Pancreas (tissue), 10 donors: ENCODE data around the gene SMAD3. TPM values are rescaled to one million over a fixed set of nuclear protein-coding genes. Genes with fewer than 3 reads are reported as not detected.

Experiments
- ATAC-seq, 4 donors: fragments of 200-7000 bp; cut with Tn5 transposase; one replicate each; pipeline versions ENCODE4 v1.8.0 to v1.9.1; 2020; ENCODE audit warnings: mild to moderate bottlenecking in 4 of 4, moderate library complexity in 4 of 4
- DNase-seq, 6 donors: peaks; one replicate each; pipeline ENCODE4 v3.0.0-alpha.2; 2020
- FAIRE-seq: peaks from 2 replicates; lab custom pipeline; 2012; peaks lifted over from hg19 to GRCh38; lab: Jason Lieb, UNC
- H3K27ac ChIP-seq, 4 donors: fragments of 200-600 bp; sonication (generic); 1 replicate in 3 of 4; 2 replicates in 1 of 4; pipeline versions ENCODE4 v1.5.0 to v1.8.0; 2020
- H3K27me3 ChIP-seq, 4 donors: fragments of 200-600 bp; one replicate each; pipeline ENCODE4 v1.8.0; 2021
- H3K36me3 ChIP-seq, 3 donors: fragments of 200-600 bp; sonication (generic) in 1 of 3; one replicate each; pipeline versions ENCODE4 v1.5.0 to v1.8.0; 2020 to 2021
- H3K4me1 ChIP-seq, 3 donors: fragments of 200-600 bp; one replicate each; pipeline ENCODE4 v1.8.0; 2021
- H3K4me3 ChIP-seq, 4 donors: fragments of 200-600 bp; sonication (generic) in 2 of 4; one replicate each; pipeline versions ENCODE4 v1.5.0 to v1.8.0; 2020 to 2021
- H3K9me3 ChIP-seq, 4 donors: fragments of 200-600 bp; one replicate each; pipeline ENCODE4 v1.8.0; 2021
- CTCF ChIP-seq, 4 donors: fragments of 200-600 bp; sonication (generic) in 3 of 4; IDR thresholded peaks; one replicate each; pipeline versions ENCODE4 v1.5.0 to v1.8.0; 2021; ENCODE audit warnings: antibody characterized with exemption in 4 of 4
- WGBS, 2 donors: extraction: QIAGEN DNeasy Blood & Tissue Kit; methylation state at CpG; one replicate each; pipeline ENCODE4 v1.1.7; 2013; 5-methylcytosine and 5-hydroxymethylcytosine counted together
- intact Hi-C, 3 donors: fragments of 100-400 bp; cut with DNase I; formaldehyde crosslinking; loops; one replicate each; pipeline versions ENCODE4 v1.11.1 to v1.14.2; 2022
- polyA plus RNA-seq, 2 donors: library from polyadenylated mRNA; stranded (reverse); fragments of 200-250 nt; gene quantifications; one replicate each; pipeline ENCODE4 v1.2.3, GENCODE V29; 2013
- total RNA-seq, 6 donors: library from RNA; stranded (reverse); fragmentation: NEBNext Ultra II Directional in 4 of 6; extraction: Animal tissue kit (Norgen Biotek cat#: 25700) in 4 of 6; gene quantifications; one replicate each; pipeline versions ENCODE4 v1.2.1 to v1.2.4, GENCODE V29; 2021 to 2023
- donor health status: healthy with polysubstance abuse.
- donor health status: DM: no; HTN: no; CAD: no; lungs with moderate emphysema.
- donor health status: DM: no; HTN: no; CAD: no.
- donor health status: control.
- donor health status: control.
- donor health status: Bipolar disorder and iron deficiency.
- donor health status: DM: yes; HTN: yes; CAD: no.
- donor health status: DM: no; HTN: no; CAD: no.
- donor health status: DM: no; HTN: no; CAD: no.
- donor health status: DM: yes; HTN: yes; CAD: no.

The SMAD3 gene
- total and polyA plus RNA-seq, 8 donors = 7.9 to 42.5 (median 21.4) TPM

GRCh38 chr15:67146234-67146633 is 80.8 kb downstream of the SMAD3 start:
- Histone ChIP-seq H3K27me3 (no peaks in the 10 kb centered on the region), H3K4me3 (no peak overlapping the region), H3K4me1 (peaks cover 31 to 68% (median 58%) of the 10 kb centered on the region in 3 donors), H3K27ac (peak overlapping the region in 3 of 4 donors; percentile 41 to 80 (median 72)), H3K9me3 (no peaks in the 10 kb centered on the region), H3K36me3 (no peaks in the 10 kb centered on the region)
- FAIRE-seq (no peak), DNase-seq (peak in 5 of 6 donors; percentile 49 to 77 (median 69)), ATAC-seq (peak; percentile 39 to 63 (median 53))
- 32 to 34% methylated on average over 6 of the region's 6 CpGs for WGBS, 2 donors
- intact Hi-C loops = no loop called here
- no peak for TF ChIP-seq CTCF (IDR thresholded peaks at IDR 0.05)

- FAIRE-seq = no peak
- Histone ChIP-seq H3K4me1 (peaks cover 31 to 69% (median 54%) of the 10 kb centered on the region in 3 donors), H3K9me3 (no peaks in the 10 kb centered on the region), H3K4me3 (no peak overlapping the region), H3K27me3 (no peaks in the 10 kb centered on the region), H3K36me3 (no peaks in the 10 kb centered on the region), H3K27ac (peak overlapping the region in 3 of 4 donors; percentile 41 to 80 (median 72))
- no peak for DNase-seq
- intact Hi-C loops = no loop called here
- peak; percentile 6 to 34 (median 26) for ATAC-seq
- TF ChIP-seq CTCF (IDR thresholded peaks at IDR 0.05) = no peak
- WGBS, 2 donors = 22 to 35% methylated on average over 10 of the region's 10 CpGs
Measured at GRCh38 chr15:67146875-67147381, 81.5 kb downstream of the SMAD3 start.

- no peaks in the 10 kb centered on the region for H3K36me3 ChIP-seq
- H3K4me1 ChIP-seq = peaks cover 28 to 65% (median 51%) of the 10 kb centered on the region in 3 donors
- WGBS, 2 donors = 63 to 70% methylated on average over 7 of the region's 7 CpGs
- H3K27ac ChIP-seq = peak overlapping the region in 3 of 4 donors; percentile 41 to 80 (median 72)
- TF ChIP-seq CTCF (IDR thresholded peaks at IDR 0.05) = no peak
- no peaks in the 10 kb centered on the region for H3K9me3 ChIP-seq
- H3K4me3 ChIP-seq = no peak overlapping the region
- no peak for ATAC-seq
- FAIRE-seq = no peak
- H3K27me3 ChIP-seq = no peaks in the 10 kb centered on the region
- no peak for DNase-seq
- intact Hi-C loops = no loop called here
Measured at GRCh38 chr15:67147396-67147949, 82.1 kb downstream of the SMAD3 start.

GRCh38 chr15:67148196-67148701 is 82.8 kb downstream of the SMAD3 start:
- FAIRE-seq (no peak), DNase-seq (no peak), ATAC-seq (peak in 3 of 4 donors; percentile 20 to 57 (median 34))
- no peaks in the 10 kb centered on the region for H3K27me3 ChIP-seq
- H3K4me1 ChIP-seq = peaks cover 27 to 68% (median 44%) of the 10 kb centered on the region in 3 donors
- no peaks in the 10 kb centered on the region for H3K36me3 ChIP-seq
- intact Hi-C loops = no loop called here
- H3K9me3 ChIP-seq = no peaks in the 10 kb centered on the region
- H3K4me3 ChIP-seq = no peak overlapping the region
- WGBS, 2 donors = 44 to 55% methylated on average over 6 of the region's 6 CpGs
- no peak for TF ChIP-seq CTCF (IDR thresholded peaks at IDR 0.05)
- H3K27ac ChIP-seq = peak overlapping the region; percentile 10 to 80 (median 47)
